K562 (cell line): ENCODE data around the gene SEMA4F. TPM values are rescaled to one million over a fixed set of nuclear protein-coding genes. Genes with fewer than 3 reads are reported as not detected.

Source experiments
- ATAC-seq: fragments of 200-7000 bp; cut with Tn5 transposase; 3 replicates; pipeline ENCODE4 v1.9.1; 2020; ENCODE audit warnings: moderate library complexity
- BruUV-seq: library from RNA; stranded (reverse); fragments of 400-500 nt; replicated peaks from 2 replicates; lab custom pipeline; 2021; lab: Mats Ljungman, UMichigan
- CTCF ChIA-PET: fragments of 300-600 bp; formaldehyde crosslinking; extraction: SDS; loops from one replicate; lab custom pipeline; 2021; ENCODE audit warnings: low intra/inter-chr PET ratio; lab: Yijun Ruan, JAX
- POLR2A ChIA-PET: fragments of 300-600, 350-650 bp; sonication (Branson Sonifier 250); formaldehyde crosslinking; extraction: SDS; loops from one replicate; lab custom pipeline; 2021; ENCODE audit warnings: antibody characterized with exemption, inconsistent platforms; lab: Yijun Ruan, JAX
- DNase-seq, 4 experiments: peaks; one replicate each; pipeline versions ENCODE4 v3.0.0 to v3.0.0-alpha.2; 2011 to 2018; ENCODE audit warnings: low spot score in 3 of 4, mixed read lengths in 3 of 4; ENCODE audit errors: extremely low read depth in 1 of 4
- FAIRE-seq: peaks from 2 replicates; lab custom pipeline; 2011; peaks lifted over from hg19 to GRCh38; lab: Jason Lieb, UNC
- H2AFZ ChIP-seq: 2 replicates; pipeline ENCODE4 v1.6.0; 2011; ENCODE audit warnings: low read depth, low read length, control low read depth, inconsistent platforms
- H3K27ac ChIP-seq: fragments of 200-600 bp; 3 replicates; pipeline ENCODE4 v1.8.0; 2011; ENCODE audit warnings: low read depth, mild to moderate bottlenecking, control low read depth, inconsistent platforms, low read length, moderate library complexity, mixed read lengths; ENCODE audit errors: extremely low read depth
- H3K27me3 ChIP-seq, 2 experiments: fragments of 300-600 bp in 1 of 2; 2 replicates in 1 of 2; 3 replicates in 1 of 2; pipeline versions ENCODE4 v1.6.0 to v1.8.0; 2011; ENCODE audit warnings: inconsistent platforms in 2 of 2, low read length in 2 of 2, mild to moderate bottlenecking in 1 of 2, mixed read lengths in 1 of 2, moderate library complexity in 1 of 2; ENCODE audit not compliant: control insufficient read depth in 2 of 2, insufficient read depth in 2 of 2
- H3K36me3 ChIP-seq: fragments of 300-600 bp; 3 replicates; pipeline ENCODE4 v1.8.0; 2011; ENCODE audit warnings: mild to moderate bottlenecking, low read length, inconsistent platforms; ENCODE audit not compliant: control insufficient read depth, insufficient read depth
- H3K4me1 ChIP-seq, 2 experiments: fragments of 200-600 bp in 1 of 2; replicated peaks in 1 of 2; 2 replicates in 1 of 2; 3 replicates in 1 of 2; pipeline versions ENCODE4 v1.5.1 to v1.8.0; 2011; ENCODE audit warnings: inconsistent platforms in 2 of 2, low read length in 2 of 2, mild to moderate bottlenecking in 1 of 2, mixed read lengths in 1 of 2, moderate library complexity in 1 of 2; ENCODE audit not compliant: control insufficient read depth in 2 of 2, insufficient read depth in 2 of 2
- H3K4me2 ChIP-seq: 2 replicates; pipeline ENCODE4 v1.6.1; 2011; ENCODE audit warnings: low read length, control low read depth, inconsistent platforms, mixed read lengths; ENCODE audit not compliant: insufficient read depth
- H3K4me3 ChIP-seq: fragments of 200-600 bp; sonication (generic), shearing (Covaris generic); 2 replicates; pipeline ENCODE4 v1.5.1; 2016; ENCODE audit warnings: control low read depth, inconsistent platforms
- H3K79me2 ChIP-seq: fragments of 200-600 bp; 3 replicates; pipeline ENCODE4 v1.8.0; 2011; ENCODE audit warnings: low read length, inconsistent platforms; ENCODE audit not compliant: control insufficient read depth, insufficient read depth
- H3K9ac ChIP-seq, 2 experiments: 2 replicates each; pipeline versions ENCODE4 v1.6.0 to v1.6.1; 2011; ENCODE audit warnings: low read depth in 2 of 2, low read length in 2 of 2, control low read depth in 1 of 2, inconsistent platforms in 1 of 2, mild to moderate bottlenecking in 1 of 2, mixed read lengths in 1 of 2; ENCODE audit not compliant: insufficient read depth in 1 of 2
- H3K9me1 ChIP-seq: one replicate; pipeline ENCODE4 v1.6.0; 2011; ENCODE audit warnings: inconsistent platforms, mild to moderate bottlenecking, low read length, moderate library complexity; ENCODE audit not compliant: control insufficient read depth, insufficient read depth
- H3K9me3 ChIP-seq: replicated peaks from 2 replicates; pipeline ENCODE4 v1.5.1; 2011; ENCODE audit warnings: low read depth, low read length, inconsistent platforms; ENCODE audit not compliant: control insufficient read depth, insufficient read depth
- H4K20me1 ChIP-seq: replicated peaks from 2 replicates; pipeline ENCODE4 v1.6.1; 2011; ENCODE audit warnings: low read length, inconsistent platforms, mixed read lengths; ENCODE audit not compliant: control insufficient read depth, insufficient read depth
- ARID2 ChIP-seq: fragments of 450-650 bp; IDR thresholded peaks from 2 replicates; pipeline ENCODE4 v1.6.1; 2017; ENCODE audit warnings: antibody characterized with exemption, mild to moderate bottlenecking
- ATF3 ChIP-seq, 2 experiments: fragments of 450-650 bp in 1 of 2; sonication (generic) in 1 of 2; formaldehyde crosslinking in 1 of 2; IDR thresholded peaks in 1 of 2; conservative IDR thresholded peaks in 1 of 2; 2 replicates each; pipeline versions ENCODE4 v1.6.1 to v1.8.1; 2016 to 2023; ENCODE audit warnings: mild to moderate bottlenecking in 2 of 2, moderate library complexity in 2 of 2, inconsistent platforms in 1 of 2, missing genetic modification reagents in 1 of 2
- BCL6 ChIP-seq: fragments of 250-450 bp; sonication (Bioruptor Pico); IDR thresholded peaks from 2 replicates; pipeline ENCODE4 v1.4.0; 2020
- CEBPB ChIP-seq: fragments of 450-650 bp; IDR thresholded peaks from 2 replicates; pipeline ENCODE4 v1.6.1; 2016; ENCODE audit warnings: missing genetic modification characterization, missing compliant biosample characterization
- ELK1 ChIP-seq: sonication (generic); formaldehyde crosslinking; IDR thresholded peaks from 2 replicates; pipeline ENCODE4 v1.8.1; 2022; ENCODE audit warnings: missing genetic modification reagents
- FOXK1 ChIP-seq: sonication (generic); formaldehyde crosslinking; IDR thresholded peaks from 2 replicates; pipeline ENCODE4 v1.8.0; 2022; ENCODE audit warnings: missing genetic modification reagents, mild to moderate bottlenecking, borderline replicate concordance
- HLTF ChIP-seq: fragments of 450-650 bp; IDR thresholded peaks from 2 replicates; pipeline ENCODE4 v1.6.1; 2016
- MAZ ChIP-seq, 2 experiments: fragments of 450-650 bp in 1 of 2; sonication (generic) in 1 of 2; formaldehyde crosslinking; IDR thresholded peaks in 1 of 2; conservative IDR thresholded peaks in 1 of 2; 2 replicates each; pipeline versions ENCODE4 v1.4.0 to v1.5.0; 2020; ENCODE audit warnings: mild to moderate bottlenecking in 1 of 2, missing genetic modification reagents in 1 of 2
- POLR3A ChIP-seq: IDR thresholded peaks from 2 replicates; pipeline ENCODE4 v1.6.1; 2011; ENCODE audit warnings: borderline replicate concordance, mild to moderate bottlenecking, moderate library complexity; ENCODE audit not compliant: insufficient read length, insufficient read depth; ENCODE audit errors: extremely low read depth
- SAFB2 ChIP-seq: fragments of 200-400 bp; formaldehyde crosslinking; IDR thresholded peaks from 2 replicates; pipeline ENCODE4 v1.6.1; 2018; ENCODE audit warnings: borderline replicate concordance, low read length, low read depth, moderate library complexity; ENCODE audit not compliant: severe bottlenecking
- SRSF3 ChIP-seq: fragments of 200-400 bp; formaldehyde crosslinking; IDR thresholded peaks from 2 replicates; pipeline ENCODE4 v1.6.1; 2016; ENCODE audit warnings: mild to moderate bottlenecking, low read length, moderate library complexity; ENCODE audit not compliant: insufficient read depth
- TEAD1 ChIP-seq, 2 experiments: fragments of 450-650 bp in 1 of 2; sonication (generic) in 1 of 2; formaldehyde crosslinking; IDR thresholded peaks; 2 replicates each; pipeline versions ENCODE4 v1.4.0 to v1.8.0; 2020 to 2022; ENCODE audit warnings: mild to moderate bottlenecking in 2 of 2, missing genetic modification reagents in 1 of 2
- TRIM24 ChIP-seq, 2 experiments: fragments of 450-650 bp; IDR thresholded peaks; 2 replicates each; pipeline ENCODE4 v1.6.1; 2016
- ZBTB11 ChIP-seq, 3 experiments: fragments of 200-800 bp in 1 of 3; fragments of 250-450 bp in 1 of 3; fragments of 450-650 bp in 1 of 3; sonication (Bioruptor Pico) in 1 of 3; sonication (Bioruptor generic) in 1 of 3; formaldehyde crosslinking in 1 of 3; IDR thresholded peaks; 2 replicates each; pipeline versions ENCODE4 v1.6.1 to v1.8.0; 2016 to 2022; ENCODE audit warnings: mild to moderate bottlenecking in 2 of 3, missing genetic modification characterization in 2 of 3, missing compliant biosample characterization in 1 of 3, moderate library complexity in 1 of 3
- ZNF175 ChIP-seq: fragments of 200-800 bp; sonication (Bioruptor generic); IDR thresholded peaks from 2 replicates; pipeline ENCODE4 v1.6.1; 2016; ENCODE audit warnings: low read depth, mild to moderate bottlenecking, missing genetic modification characterization, missing compliant biosample characterization
- ZNF224 ChIP-seq: sonication (generic); formaldehyde crosslinking; IDR thresholded peaks from 2 replicates; pipeline ENCODE4 v1.8.0; 2022; ENCODE audit warnings: mild to moderate bottlenecking, missing genetic modification reagents
- ZNF274 ChIP-seq: IDR thresholded peaks from 2 replicates; pipeline ENCODE4 v1.6.1; 2011; ENCODE audit warnings: low read depth, mild to moderate bottlenecking, low read length, moderate library complexity, borderline replicate concordance
- WGBS: fragments of 100-300 bp; shearing (Covaris generic); methylation state at CpG from one replicate; pipeline ENCODE4 v1.1.6; 2016; ENCODE audit warnings: low coverage, mixed read lengths; ENCODE audit not compliant: insufficient coverage; ENCODE audit errors: missing lambda C conversion rate; 5-methylcytosine and 5-hydroxymethylcytosine counted together
- in situ Hi-C: fragments of 300-500 bp; cut with MboI; formaldehyde crosslinking; loops from 4 replicates; pipeline ENCODE4 v1.15.0; 2018; ENCODE audit warnings: inconsistent platforms, mixed read lengths
- intact Hi-C: fragments of 100-400 bp; cut with micrococcal nuclease; formaldehyde crosslinking; loops from 2 replicates; pipeline ENCODE4 v1.14.2; 2022
- polyA plus RNA-seq, 8 experiments: library from polyadenylated mRNA; depleted of rRNA in 4 of 8; stranded (reverse) in 5 of 8; unstranded in 3 of 8; fragments of >200 nt; fragmentation: Nextera tagmentation in 2 of 8; fragmentation: Illumina TruSeq in 1 of 8; extraction: Ambion mirVana in 2 of 8; extraction: Trizol in 1 of 8; gene quantifications; 2 replicates each; pipeline versions ENCODE4 v1.2.1 to v1.2.3, GENCODE V29; 2011 to 2014; ENCODE audit warnings: inconsistent platforms in 1 of 8, missing spikeins in 1 of 8
- total RNA-seq, 7 experiments: library from RNA; depleted of rRNA in 6 of 7; stranded (reverse); fragments of >200 nt in 6 of 7; fragmentation: Illumina TruSeq in 2 of 7; extraction: Trizol in 2 of 7; gene quantifications; 2 replicates each; pipeline versions ENCODE4 v1.2.1 to v1.2.3, GENCODE V29; 2011 to 2021; ENCODE audit warnings: low replicate concordance in 1 of 7

Gene SEMA4F
- total and polyA plus RNA-seq, 9 of the 15 experiments (the other 6 are each of a cell fraction or from before 2014, with no cell fraction given), result 0.08 to 1.6 (median 0.33) TPM

- Histone ChIP-seq H2AFZ (no peak overlapping the region), H4K20me1 (no peaks in the 10 kb centered on the region), H3K9ac (no peak overlapping the region), H3K4me3 (no peak overlapping the region), H3K9me1 (no peaks in the 10 kb centered on the region), H3K79me2 (no peaks in the 10 kb centered on the region), H3K27ac (no peak overlapping the region), H3K4me2 (no peak overlapping the region), H3K4me1 (no peaks in the 10 kb centered on the region), H3K27me3 (peaks cover 8 to 19% of the 10 kb centered on the region in 2 experiments), H3K9me3 (no peaks in the 10 kb centered on the region), H3K36me3 (no peaks in the 10 kb centered on the region)
- ChIA-PET POLR2A (no interaction called here), CTCF (no interaction called here)
- FAIRE-seq (no peak), DNase-seq (no peak), ATAC-seq (no peak)
- in situ Hi-C loops (loop anchor here (25.0 kb wide), 1 partner anchor 903 kb away; no protein-coding TSS in a partner anchor), intact Hi-C loops (no loop called here)
- WGBS, result 1% methylated on average over 4 of the region's 4 CpGs
- no TSS peak for BruUV-seq
- no peak for TF ChIP-seq TRIM24 (IDR thresholded peaks at IDR 0.05)
- no peak for TF ChIP-seq POLR3A
- no peak for TF ChIP-seq HLTF
- TF ChIP-seq SAFB2, result no peak
- TF ChIP-seq ZNF274, result no peak
- no peak for TF ChIP-seq ZNF175 (CRISPR knock-in tag)
- TF ChIP-seq ZNF224, result no peak
- no peak for TF ChIP-seq ZBTB11 (CRISPR knock-in tag; IDR thresholded peaks at IDR 0.05)
- no peak for TF ChIP-seq BCL6
- TF ChIP-seq TEAD1 (CRISPR knock-in tag; IDR thresholded peaks at IDR 0.05), result no peak
- no peak for TF ChIP-seq ELK1 (CRISPR knock-in tag)
- peak; percentile 29; the same call in 1 of the 2 replicates for TF ChIP-seq CEBPB (tag)
- TF ChIP-seq FOXK1, result no peak
- TF ChIP-seq ATF3 (IDR thresholded peaks at IDR 0.05), result no peak
- TF ChIP-seq ATF3 (CRISPR knock-in tag; conservative IDR thresholded peaks at IDR 0.05), result no peak
- no peak for TF ChIP-seq MAZ (CRISPR knock-in tag; conservative IDR thresholded peaks at IDR 0.05 in 1 of 2, IDR thresholded peaks at IDR 0.05 in 1 of 2)
- TF ChIP-seq SRSF3, result no peak
- no peak for TF ChIP-seq ARID2
Measured at GRCh38 chr2:74708883-74709282, 54.8 kb downstream of the SEMA4F start.
